Coronary artery (tissue), 2 donors: ENCODE measurements around the gene ZYX.
"Not testable (repeated sequence)": the region's sequence is repeated elsewhere in the genome, so short reads cannot be mapped to it uniquely, and the experiment has no call there.

Experiments
- DNase-seq: peaks from one replicate; pipeline ENCODE4 v3.0.0-alpha.2; 2017; ENCODE audit warnings: low spot score
- H3K27ac ChIP-seq, 2 donors: fragments of 200-600 bp; sonication (generic); one replicate each; pipeline ENCODE4 v1.5.1; 2016 to 2019
- H3K4me3 ChIP-seq: fragments of 200-600 bp; sonication (generic); 2 replicates; pipeline ENCODE4 v1.5.1; 2016; ENCODE audit warnings: mild to moderate bottlenecking, moderate library complexity
- CTCF ChIP-seq: fragments of 200-600 bp; sonication (generic); IDR thresholded peaks from one replicate; pipeline ENCODE4 v1.5.1; 2019; ENCODE audit warnings: antibody characterized with exemption

Gene ZYX

DNA sequence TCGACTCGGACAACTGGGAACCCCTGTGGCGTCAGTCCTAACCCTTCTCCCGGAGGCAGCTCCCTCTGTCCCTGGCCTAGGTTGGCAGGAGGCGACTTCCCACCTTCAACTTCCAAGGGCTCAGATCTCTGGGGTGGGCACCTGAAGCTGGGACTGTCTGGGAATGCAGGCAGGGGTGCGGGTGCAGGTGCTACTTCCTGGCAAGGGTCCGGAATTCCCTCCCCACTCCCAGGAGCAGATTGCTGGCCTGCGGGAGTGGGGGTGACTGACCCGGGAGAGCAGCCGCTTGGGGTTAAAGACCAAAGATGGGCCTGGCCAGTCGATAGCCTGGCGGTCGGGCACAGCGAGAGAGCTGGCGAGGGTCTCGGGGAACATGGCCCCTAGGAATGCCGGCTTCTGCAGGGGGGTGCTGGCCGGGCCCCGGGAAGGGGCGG is 27.1 kb downstream of the ZYX start:
- Histone ChIP-seq H3K4me3 (peak overlapping the region; percentile 42), H3K27ac (no peak overlapping the region)
- DNase-seq: no peak
- no peak for TF ChIP-seq CTCF

- TF ChIP-seq CTCF: no peak
- H3K27ac ChIP-seq: no peak within 1 kb of the TSS
- DNase-seq: no peak
- H3K4me3 ChIP-seq: peak within 1 kb of the TSS; percentile 42
Observed at GRCh38 chr7:143408686-143409561, 27.8 kb downstream of the ZYX start, which contains the start of gene EPHA1. Gene EPHA1, minus strand, starts transcription at chr7:143408856. Its CDS starts 51 bp downstream, at chr7:143408805.

DNA sequence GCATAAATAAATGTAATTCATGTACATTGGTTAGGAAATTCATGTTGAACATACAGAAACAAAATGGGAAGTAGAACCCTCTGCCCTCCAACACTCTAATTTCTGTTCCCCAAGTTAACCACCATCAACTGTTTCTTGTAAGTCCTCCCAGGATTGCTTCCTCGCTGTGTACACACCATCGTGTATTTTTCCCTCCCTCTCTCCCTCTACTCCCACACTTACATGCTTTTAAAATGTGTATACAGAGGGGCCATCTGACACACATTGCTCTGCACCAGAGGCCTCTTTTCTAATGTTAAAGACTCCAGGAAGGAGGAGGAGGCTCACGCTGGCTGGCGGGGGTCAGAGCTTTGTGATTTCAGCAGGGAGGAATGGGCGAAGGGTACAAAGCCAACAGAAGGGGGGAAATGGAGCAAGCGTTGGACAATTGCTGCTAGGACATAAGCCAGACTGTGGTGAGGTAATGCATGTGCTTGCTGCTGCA is 29.4 kb downstream of the ZYX start:
- no peak for DNase-seq
- TF ChIP-seq CTCF: no peak
- H3K4me3 ChIP-seq: no peak overlapping the region
- H3K27ac ChIP-seq: no peak overlapping the region

DNA sequence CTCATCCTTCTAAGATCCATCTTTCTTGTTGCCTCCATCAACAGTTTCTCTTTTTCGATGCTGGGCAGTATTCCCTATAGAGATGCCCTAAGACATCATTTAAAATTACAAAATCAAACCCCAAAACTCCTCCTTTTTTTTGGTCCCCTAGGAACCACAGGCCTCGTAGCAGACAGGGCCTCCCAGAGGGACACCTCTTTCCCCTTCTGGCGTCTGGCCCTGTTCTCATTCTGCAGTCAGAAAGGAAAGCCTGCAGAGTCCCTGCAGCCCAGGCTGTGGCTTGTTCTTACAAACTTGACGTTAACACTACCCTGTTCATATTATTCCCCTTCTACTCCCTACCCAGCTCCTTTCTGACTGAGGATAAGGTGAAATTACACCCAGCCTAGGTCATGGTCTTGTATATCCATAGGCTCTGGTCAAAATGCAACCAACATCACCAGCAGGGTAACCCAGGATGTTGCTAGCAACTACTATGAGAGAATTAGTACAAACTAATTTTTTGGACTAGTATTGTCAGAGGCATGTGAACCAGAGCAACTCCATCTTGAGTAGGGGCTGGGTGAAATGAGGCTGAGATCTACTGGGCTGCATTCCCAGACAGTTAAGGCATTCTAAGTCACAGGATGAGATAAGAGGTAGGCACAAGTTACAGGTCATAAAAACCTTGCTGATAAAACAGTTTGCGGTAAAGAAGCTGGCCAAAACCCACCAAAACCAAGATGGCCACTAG is 31.0 kb downstream of the ZYX start:
- no peak for TF ChIP-seq CTCF
- Histone ChIP-seq H3K4me3 (no peak overlapping the region), H3K27ac (no peak overlapping the region)
- no peak for DNase-seq

- no peak for DNase-seq
- H3K4me3 ChIP-seq: no peak overlapping the region
- TF ChIP-seq CTCF: no peak
- no peak overlapping the region for H3K27ac ChIP-seq
Observed at GRCh38 chr7:143413123-143413522, 32.0 kb downstream of the ZYX start.

DNA sequence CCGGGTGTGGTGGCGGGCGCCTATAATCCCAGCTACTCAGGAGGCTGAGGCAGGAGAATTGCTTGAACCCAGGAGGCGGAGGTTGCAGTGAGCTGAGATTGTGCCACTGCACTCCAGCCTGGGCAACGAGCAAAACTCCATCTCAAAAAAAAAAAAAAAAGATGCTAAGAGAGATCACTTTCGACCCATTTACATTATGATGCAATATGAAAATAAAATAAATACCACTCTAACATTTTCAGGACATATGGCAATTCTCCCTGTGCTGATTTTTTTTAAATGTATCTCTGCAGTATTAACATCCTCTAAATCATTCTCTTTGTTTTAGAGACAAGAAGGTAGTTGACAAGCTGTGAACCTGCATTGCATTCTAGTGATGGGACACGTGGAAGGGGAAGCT is 34.1 kb downstream of the ZYX start:
- not testable (repeated sequence) for H3K27ac ChIP-seq, DNase-seq, H3K4me3 ChIP-seq

DNA sequence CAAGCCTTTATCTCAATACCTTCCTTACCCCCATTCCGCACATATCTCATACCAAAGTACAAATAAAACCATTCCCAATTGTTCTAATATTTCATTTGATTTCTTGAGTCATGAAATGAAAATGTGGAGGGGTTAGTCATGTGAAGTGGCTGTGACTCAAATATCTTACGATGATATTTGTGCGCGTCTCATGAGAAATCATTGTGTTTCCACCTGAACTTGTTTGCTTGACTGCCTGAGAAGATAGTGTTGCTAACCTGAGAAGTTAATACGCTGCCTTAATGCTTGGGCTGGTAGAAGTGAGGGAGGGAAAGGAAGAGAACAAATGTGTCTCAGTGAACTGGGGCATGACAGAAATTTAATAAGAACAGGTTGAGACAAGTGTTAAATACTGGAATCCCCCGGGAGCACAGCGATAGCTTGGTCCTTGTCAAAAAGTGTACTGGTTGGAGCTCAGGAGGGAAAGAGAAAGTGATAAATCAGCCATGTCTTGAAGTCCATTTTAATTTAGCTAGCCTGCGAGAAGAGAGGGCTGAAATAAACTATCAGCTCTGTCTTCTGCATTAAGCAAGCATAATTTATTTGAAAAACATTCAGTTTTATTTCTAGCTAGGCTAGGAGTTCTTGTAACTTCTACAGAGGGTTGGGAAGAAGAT is 34.7 kb downstream of the ZYX start:
- no peak for DNase-seq
- no peak overlapping the region for H3K27ac ChIP-seq
- TF ChIP-seq CTCF: no peak
- no peak overlapping the region for H3K4me3 ChIP-seq
